NCI-H2196 (cell line): Measurements from ENCODE around the gene METTL15.
"Not testable (repeated sequence)": the region's sequence is repeated elsewhere in the genome, so short reads cannot be mapped to it uniquely, and the experiment has no call there.

Experiments used
- DNase-seq: peaks from one replicate; lab custom pipeline; 2025; ENCODE audit not compliant: unreplicated experiment; lab: John Stamatoyannopoulos, UW

The METTL15 gene

GRCh38 chr11:28107750-28108618 is at the start of gene METTL15, which contains the start of gene KIF18A:
TSS of gene METTL15 (plus strand) at chr11:28108388. CDS start at chr11:28113335, 4,947 bp downstream.
TSS of gene KIF18A (minus strand) at chr11:28108156. CDS start at chr11:28097947, 10,209 bp downstream.
- peak; percentile 99 for DNase-seq

- no peak for DNase-seq
Measured at GRCh38 chr11:28071305-28071704, 36.9 kb upstream of the METTL15 start.

GRCh38 chr11:28072321-28072720 is 35.9 kb upstream of the METTL15 start:
- no peak for DNase-seq

GRCh38 chr11:28077521-28077920 is 30.7 kb upstream of the METTL15 start:
- DNase-seq: no peak

GRCh38 chr11:28083118-28083517 is 25.1 kb upstream of the METTL15 start:
- no peak for DNase-seq

GRCh38 chr11:28086569-28086968 is 21.6 kb upstream of the METTL15 start:
- DNase-seq: no peak

GRCh38 chr11:28087192-28087591 is 21.0 kb upstream of the METTL15 start:
- not testable (repeated sequence) for DNase-seq

- DNase-seq: not testable (repeated sequence)
Measured at GRCh38 chr11:28087693-28088092, 20.5 kb upstream of the METTL15 start.

GRCh38 chr11:28089378-28089777 is 18.8 kb upstream of the METTL15 start:
- no peak for DNase-seq

- no peak for DNase-seq
Measured at GRCh38 chr11:28090052-28090749, 18.0 kb upstream of the METTL15 start.

GRCh38 chr11:28092786-28093185 is 15.4 kb upstream of the METTL15 start:
- DNase-seq: no peak

GRCh38 chr11:28098257-28098656 is 9.9 kb upstream of the METTL15 start:
- DNase-seq: no peak

- DNase-seq: no peak
Measured at GRCh38 chr11:28099715-28100114, 8.5 kb upstream of the METTL15 start.

- DNase-seq: no peak
Measured at GRCh38 chr11:28100665-28101064, 7.5 kb upstream of the METTL15 start.

- not testable (repeated sequence) for DNase-seq
Measured at GRCh38 chr11:28102300-28102699, 5.9 kb upstream of the METTL15 start.

GRCh38 chr11:28104425-28104824 is 3.8 kb upstream of the METTL15 start:
- DNase-seq: no peak

GRCh38 chr11:28104984-28105383 is 3.2 kb upstream of the METTL15 start:
- DNase-seq: no peak

- DNase-seq: peak; percentile 30
Measured at GRCh38 chr11:28105869-28106268, 2.3 kb upstream of the METTL15 start.

- DNase-seq: no peak
Measured at GRCh38 chr11:28106353-28107043, 1.7 kb upstream of the METTL15 start.

GRCh38 chr11:28107191-28107749 is 918 bp upstream of the METTL15 start:
- no peak for DNase-seq

- no peak for DNase-seq
Measured at GRCh38 chr11:28108958-28109357, 770 bp downstream of the METTL15 start.
